ENCODE data around the gene ITPR2. TPM values are rescaled to one million over a fixed set of nuclear protein-coding genes. Genes with fewer than 3 reads are reported as not detected.

Gene ITPR2
- total RNA-seq, 1 experiment from 2014 or later, result 26.0 TPM

GRCh38 chr12:26648584-26648983 lies 184.4 kb downstream of the ITPR2 start:
- no peak overlapping the region for H3K27ac ChIP-seq
- intact Hi-C loops (cut with micrococcal nuclease; ENCODE audit: unreplicated experiment), result no loop called here
- DNase-seq, result peak; percentile 33 to 41
- H3K79me2 ChIP-seq (ENCODE audit: low read depth), result no peaks in the 10 kb centered on the region
- ChIA-PET CTCF (interaction anchor here (0.5 to 0.8 kb wide), 2 partner anchors 350 to 551 kb away, joined by 3 to 4 read pairs; no protein-coding TSS in a partner anchor), POLR2A (ENCODE audit: unreplicated experiment) (no interaction called here)
- H3K9me2 ChIP-seq (ENCODE audit: insufficient read depth), result no peaks in the 10 kb centered on the region
- no peaks in the 10 kb centered on the region for H3K27me3 ChIP-seq (ENCODE audit: insufficient read depth, low read depth)
- BruUV-seq (replicated peaks), result no TSS peak
- no peaks in the 10 kb centered on the region for H3K9me3 ChIP-seq (ENCODE audit: insufficient read depth, low read depth)
- H3K4me2 ChIP-seq, result no peak overlapping the region
- no peak overlapping the region for H2AFZ ChIP-seq
- H3K4me1 ChIP-seq (replicated peaks; ENCODE audit: insufficient read depth), result peaks cover 12% of the 10 kb centered on the region; the same call in 1 of the 2 replicates
- TF ChIP-seq EZH2 (IDR thresholded peaks at IDR 0.05; ENCODE audit: low read depth), result no peak
- no peak for TF ChIP-seq CTCF (conservative IDR thresholded peaks at IDR 0.05)
- no peak overlapping the region for H3K4me3 ChIP-seq
- no peaks in the 10 kb centered on the region for H3F3A ChIP-seq (ENCODE audit: insufficient read depth, low read depth)
- no peaks in the 10 kb centered on the region for H3K36me3 ChIP-seq (ENCODE audit: low read depth)
- no peaks in the 10 kb centered on the region for H4K20me1 ChIP-seq (ENCODE audit: insufficient read depth)

- H3F3A ChIP-seq (ENCODE audit: insufficient read depth, low read depth), result no peaks in the 10 kb centered on the region
- H3K4me3 ChIP-seq, result no peak overlapping the region
- no peaks in the 10 kb centered on the region for H3K79me2 ChIP-seq (ENCODE audit: low read depth)
- no TSS peak for BruUV-seq (replicated peaks)
- no peak for TF ChIP-seq EZH2 (IDR thresholded peaks at IDR 0.05; ENCODE audit: low read depth)
- no peak for TF ChIP-seq CTCF (conservative IDR thresholded peaks at IDR 0.05)
- no peak overlapping the region for H3K4me2 ChIP-seq
- H3K9me2 ChIP-seq (ENCODE audit: insufficient read depth), result no peaks in the 10 kb centered on the region
- POLR2A ChIA-PET (ENCODE audit: unreplicated experiment), result no interaction called here
- no peak for DNase-seq
- no peak overlapping the region for H2AFZ ChIP-seq
- H3K9me3 ChIP-seq (ENCODE audit: insufficient read depth, low read depth), result no peaks in the 10 kb centered on the region
- H3K27ac ChIP-seq, result no peak overlapping the region
- intact Hi-C loops (cut with micrococcal nuclease; ENCODE audit: unreplicated experiment), result no loop called here
- no peaks in the 10 kb centered on the region for H4K20me1 ChIP-seq (ENCODE audit: insufficient read depth)
- CTCF ChIA-PET, result interaction anchor here (0.5 to 0.8 kb wide), 2 partner anchors 350 to 551 kb away, joined by 3 to 4 read pairs; no protein-coding TSS in a partner anchor
- no peaks in the 10 kb centered on the region for H3K27me3 ChIP-seq (ENCODE audit: insufficient read depth, low read depth)
- H3K36me3 ChIP-seq (ENCODE audit: low read depth), result no peaks in the 10 kb centered on the region
- H3K4me1 ChIP-seq (replicated peaks; ENCODE audit: insufficient read depth), result peaks cover 12% of the 10 kb centered on the region; the same call in 1 of the 2 replicates
These were observed 184.9 kb downstream of the ITPR2 start for GRCh38 chr12:26648066-26648465.

GRCh38 chr12:26647088-26647487 lies 185.9 kb downstream of the ITPR2 start:
- no peaks in the 10 kb centered on the region for H3K36me3 ChIP-seq (ENCODE audit: low read depth)
- no peaks in the 10 kb centered on the region for H3K27me3 ChIP-seq (ENCODE audit: insufficient read depth, low read depth)
- POLR2A ChIA-PET (ENCODE audit: unreplicated experiment), result no interaction called here
- no TSS peak for BruUV-seq (replicated peaks)
- H2AFZ ChIP-seq, result no peak overlapping the region
- intact Hi-C loops (cut with micrococcal nuclease; ENCODE audit: unreplicated experiment), result no loop called here
- TF ChIP-seq EZH2 (IDR thresholded peaks at IDR 0.05; ENCODE audit: low read depth), result no peak
- no peak for TF ChIP-seq CTCF (conservative IDR thresholded peaks at IDR 0.05)
- no peaks in the 10 kb centered on the region for H3K79me2 ChIP-seq (ENCODE audit: low read depth)
- CTCF ChIA-PET, result interaction anchor here (0.6 kb wide), 1 partner anchor 242 kb away, joined by 4 read pairs; no protein-coding TSS in a partner anchor
- no peak for DNase-seq
- H3K9me3 ChIP-seq (ENCODE audit: insufficient read depth, low read depth), result no peaks in the 10 kb centered on the region
- no peak overlapping the region for H3K4me2 ChIP-seq
- no peak overlapping the region for H3K27ac ChIP-seq
- H3F3A ChIP-seq (ENCODE audit: insufficient read depth, low read depth), result no peaks in the 10 kb centered on the region
- no peak overlapping the region for H3K4me3 ChIP-seq
- no peaks in the 10 kb centered on the region for H4K20me1 ChIP-seq (ENCODE audit: insufficient read depth)
- peaks cover 12% of the 10 kb centered on the region; the same call in 1 of the 2 replicates for H3K4me1 ChIP-seq (replicated peaks; ENCODE audit: insufficient read depth)
- no peaks in the 10 kb centered on the region for H3K9me2 ChIP-seq (ENCODE audit: insufficient read depth)

Measured in PC-9 (cell line).